Keratinocyte (primary cell): ENCODE data around the gene MAGI2. TPM values are rescaled to one million over a fixed set of nuclear protein-coding genes. Genes with fewer than 3 reads are reported as not detected.

Experiments
- DNase-seq: peaks from one replicate; pipeline ENCODE4 v3.0.0-alpha.2; 2011; ENCODE audit warnings: low read depth, missing footprints, low spot score
- FAIRE-seq: peaks from 2 replicates; lab custom pipeline; 2011; peaks lifted over from hg19 to GRCh38; lab: Jason Lieb, UNC
- H2AFZ ChIP-seq: 2 replicates; pipeline ENCODE4 v1.6.0; 2012; ENCODE audit warnings: low read length, control low read depth, inconsistent platforms; ENCODE audit not compliant: control insufficient read depth
- H3K27ac ChIP-seq: 2 replicates; pipeline ENCODE4 v1.5.1; 2011; ENCODE audit warnings: low read length; ENCODE audit not compliant: control insufficient read depth, insufficient read depth
- H3K27me3 ChIP-seq: 3 replicates; pipeline ENCODE4 v1.6.0; 2011; ENCODE audit warnings: low read length; ENCODE audit not compliant: control insufficient read depth, insufficient read depth; ENCODE audit errors: extremely low read depth
- H3K36me3 ChIP-seq, 2 experiments: 2 replicates in 1 of 2; 3 replicates in 1 of 2; pipeline ENCODE4 v1.5.1; 2011; ENCODE audit warnings: low read length in 2 of 2, mild to moderate bottlenecking in 1 of 2; ENCODE audit not compliant: control insufficient read depth in 2 of 2, insufficient read depth in 2 of 2; ENCODE audit errors: extremely low read depth in 1 of 2
- H3K4me1 ChIP-seq: 3 replicates; pipeline ENCODE4 v1.5.1; 2011; ENCODE audit warnings: low read length; ENCODE audit not compliant: control insufficient read depth, insufficient read depth; ENCODE audit errors: extremely low read depth
- H3K4me2 ChIP-seq: 3 replicates; pipeline ENCODE4 v1.6.0; 2011; ENCODE audit warnings: low read depth, low read length; ENCODE audit not compliant: control insufficient read depth, insufficient read depth; ENCODE audit errors: extremely low read depth
- H3K4me3 ChIP-seq, 3 experiments: fragments of 200-600 bp in 1 of 3; sonication (generic) in 1 of 3; 2 replicates in 2 of 3; 3 replicates in 1 of 3; pipeline ENCODE4 v1.5.1; 2011 to 2016; ENCODE audit warnings: low read length in 3 of 3, mild to moderate bottlenecking in 3 of 3, control low read depth in 2 of 3, inconsistent platforms in 1 of 3, low read depth in 1 of 3, mixed read lengths in 1 of 3, mixed run types in 1 of 3, moderate library complexity in 1 of 3; ENCODE audit not compliant: control insufficient read depth in 2 of 3, insufficient read depth in 2 of 3; ENCODE audit errors: extremely low read depth in 1 of 3
- H3K79me2 ChIP-seq: 2 replicates; pipeline ENCODE4 v1.6.0; 2012; ENCODE audit warnings: low read length; ENCODE audit not compliant: control insufficient read depth, insufficient read depth
- H3K9ac ChIP-seq: 3 replicates; pipeline ENCODE4 v1.6.0; 2011; ENCODE audit warnings: low read length; ENCODE audit not compliant: control insufficient read depth, insufficient read depth; ENCODE audit errors: extremely low read depth
- H3K9me1 ChIP-seq: 3 replicates; pipeline ENCODE4 v1.6.0; 2011; ENCODE audit warnings: low read length; ENCODE audit not compliant: control insufficient read depth, insufficient read depth; ENCODE audit errors: extremely low read depth
- H3K9me3 ChIP-seq: 2 replicates; pipeline ENCODE4 v1.5.1; 2012; ENCODE audit warnings: low read depth, low read length; ENCODE audit not compliant: control insufficient read depth
- H4K20me1 ChIP-seq: 3 replicates; pipeline ENCODE4 v1.6.0; 2011; ENCODE audit warnings: low read length; ENCODE audit not compliant: control insufficient read depth, insufficient read depth; ENCODE audit errors: extremely low read depth
- EZH2 ChIP-seq: IDR thresholded peaks from one replicate; pipeline ENCODE4 v1.6.1; 2012; ENCODE audit warnings: inconsistent platforms, mild to moderate bottlenecking, low read length, moderate library complexity
- dilution Hi-C: fragments of 300-500 bp; cut with MboI; formaldehyde crosslinking; loops from one replicate; pipeline ENCODE4 v1.7.0; 2020; ENCODE audit warnings: low sequenced_read_pairs; ENCODE audit not compliant: extremely low pct_ligation_motif_present
- polyA plus RNA-seq, 5 experiments: library from polyadenylated mRNA; depleted of rRNA in 3 of 5; stranded (reverse) in 3 of 5; stranded (forward) in 1 of 5; unstranded in 1 of 5; fragments of >200 nt; gene quantifications; 1 replicate in 1 of 5; 2 replicates in 3 of 5; 3 replicates in 1 of 5; pipeline versions ENCODE4 v1.2.1 to v1.2.3, GENCODE V29; 2011 to 2012; ENCODE audit warnings: missing spikeins in 2 of 5, low read depth in 1 of 5, low replicate concordance in 1 of 5
- TF ChIP-seq, protein P1 (sequence below), 3 experiments: IDR thresholded peaks in 1 of 3; conservative IDR thresholded peaks in 1 of 3; optimal IDR thresholded peaks in 1 of 3; 2 replicates in 2 of 3; 3 replicates in 1 of 3; pipeline versions ENCODE3 to v1.5.1; 2011; ENCODE audit warnings: low read length in 3 of 3, mild to moderate bottlenecking in 3 of 3, moderate library complexity in 2 of 3, control low read depth in 1 of 3, inconsistent platforms in 1 of 3; ENCODE audit not compliant: insufficient read depth in 2 of 3; ENCODE audit errors: extremely low read depth in 1 of 3

The MAGI2 gene
- polyA plus RNA-seq, 1 donor (not counting 4 experiments of a cell fraction or from before 2014, with no cell fraction given), result 0.07 TPM

DNA sequence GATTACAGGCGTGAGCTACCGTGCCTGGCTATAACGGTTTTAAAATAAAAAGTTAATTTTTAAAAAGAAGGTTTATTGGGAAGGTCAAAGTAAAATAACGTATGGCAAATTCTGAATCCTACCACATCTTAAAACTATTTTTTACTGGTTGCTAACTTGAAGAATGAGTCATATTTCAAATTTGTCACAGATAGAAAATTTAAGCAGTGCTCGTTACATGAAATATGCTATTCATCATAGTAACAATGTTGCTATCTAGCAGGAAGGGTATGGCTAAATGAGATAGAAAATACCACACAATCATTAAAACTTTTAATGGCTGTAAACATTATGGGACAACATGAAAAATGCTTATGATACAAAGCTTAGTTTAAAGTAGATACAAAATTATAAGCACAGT lies 1154.4 kb downstream of the MAGI2 start:
- Histone ChIP-seq H3K4me3 (no peak overlapping the region), H3K36me3 (no peaks in the 10 kb centered on the region), H3K27ac (no peak overlapping the region), H3K9me1 (no peaks in the 10 kb centered on the region), H3K4me2 (no peak overlapping the region), H3K4me1 (no peaks in the 10 kb centered on the region), H4K20me1 (no peaks in the 10 kb centered on the region), H3K9me3 (no peaks in the 10 kb centered on the region), H3K9ac (no peak overlapping the region), H3K79me2 (no peaks in the 10 kb centered on the region), H3K27me3 (no peaks in the 10 kb centered on the region), H2AFZ (no peak overlapping the region)
- FAIRE-seq, result no peak
- DNase-seq, result no peak
- dilution Hi-C loops, result no loop called here
- TF ChIP-seq EZH2, result no peak
- TF ChIP-seq, protein P1, sequence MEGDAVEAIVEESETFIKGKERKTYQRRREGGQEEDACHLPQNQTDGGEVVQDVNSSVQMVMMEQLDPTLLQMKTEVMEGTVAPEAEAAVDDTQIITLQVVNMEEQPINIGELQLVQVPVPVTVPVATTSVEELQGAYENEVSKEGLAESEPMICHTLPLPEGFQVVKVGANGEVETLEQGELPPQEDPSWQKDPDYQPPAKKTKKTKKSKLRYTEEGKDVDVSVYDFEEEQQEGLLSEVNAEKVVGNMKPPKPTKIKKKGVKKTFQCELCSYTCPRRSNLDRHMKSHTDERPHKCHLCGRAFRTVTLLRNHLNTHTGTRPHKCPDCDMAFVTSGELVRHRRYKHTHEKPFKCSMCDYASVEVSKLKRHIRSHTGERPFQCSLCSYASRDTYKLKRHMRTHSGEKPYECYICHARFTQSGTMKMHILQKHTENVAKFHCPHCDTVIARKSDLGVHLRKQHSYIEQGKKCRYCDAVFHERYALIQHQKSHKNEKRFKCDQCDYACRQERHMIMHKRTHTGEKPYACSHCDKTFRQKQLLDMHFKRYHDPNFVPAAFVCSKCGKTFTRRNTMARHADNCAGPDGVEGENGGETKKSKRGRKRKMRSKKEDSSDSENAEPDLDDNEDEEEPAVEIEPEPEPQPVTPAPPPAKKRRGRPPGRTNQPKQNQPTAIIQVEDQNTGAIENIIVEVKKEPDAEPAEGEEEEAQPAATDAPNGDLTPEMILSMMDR (optimal IDR thresholded peaks at IDR 0.05 in 1 of 3, IDR thresholded peaks at IDR 0.05 in 1 of 3, conservative IDR thresholded peaks at IDR 0.05 in 1 of 3; ENCODE audit: extremely low read depth in 1 of 3, insufficient read depth in 2 of 3, low read length in 3 of 3), result no peak

DNA sequence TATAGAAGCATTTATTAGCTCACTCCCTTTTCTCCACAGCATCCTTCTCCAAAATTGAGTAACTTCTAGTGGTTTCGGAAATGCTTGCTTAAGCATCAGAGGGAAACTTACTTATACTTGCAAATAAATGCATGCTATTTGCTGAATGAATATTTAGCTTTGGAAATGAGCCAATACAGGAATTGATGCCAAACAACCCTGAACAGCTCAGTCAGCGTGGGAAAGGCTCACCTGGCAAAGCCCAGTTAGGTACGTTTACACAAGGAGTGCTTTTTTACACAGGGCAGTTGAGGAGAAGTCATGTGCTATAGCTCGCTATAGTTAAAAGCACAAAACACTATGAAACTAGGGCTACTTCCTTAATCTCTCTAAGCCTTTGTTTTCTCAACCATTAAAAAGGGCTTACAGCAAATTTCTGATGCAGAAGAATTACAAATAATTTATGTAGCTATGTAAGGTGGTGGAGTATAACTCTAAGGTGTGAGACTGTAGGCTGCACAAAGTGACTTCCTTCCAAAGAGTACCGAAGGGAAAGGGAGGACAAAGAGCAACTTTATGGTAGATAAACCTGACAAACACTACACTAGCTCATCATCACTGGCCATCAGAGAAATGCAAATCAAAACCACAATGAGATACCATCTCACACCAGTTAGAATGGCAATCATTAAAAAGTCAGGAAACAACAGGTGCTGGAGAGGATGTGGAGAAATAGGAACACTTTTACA lies 1156.7 kb downstream of the MAGI2 start:
- Histone ChIP-seq H3K4me3 (no peak overlapping the region), H3K9me3 (no peaks in the 10 kb centered on the region), H3K36me3 (no peaks in the 10 kb centered on the region), H3K79me2 (no peaks in the 10 kb centered on the region), H3K27ac (no peak overlapping the region), H4K20me1 (no peaks in the 10 kb centered on the region), H3K9me1 (no peaks in the 10 kb centered on the region), H3K4me2 (no peak overlapping the region), H3K27me3 (no peaks in the 10 kb centered on the region), H3K4me1 (no peaks in the 10 kb centered on the region), H3K9ac (no peak overlapping the region), H2AFZ (no peak overlapping the region)
- FAIRE-seq, result no peak
- dilution Hi-C loops, result no loop called here
- no peak for DNase-seq
- TF ChIP-seq, protein P1 (optimal IDR thresholded peaks at IDR 0.05 in 1 of 3, IDR thresholded peaks at IDR 0.05 in 1 of 3, conservative IDR thresholded peaks at IDR 0.05 in 1 of 3; ENCODE audit: extremely low read depth in 1 of 3, insufficient read depth in 2 of 3, low read length in 3 of 3), result no peak
- TF ChIP-seq EZH2, result no peak
